Activated CD8-positive, alpha-beta T cell treated with anti-CD3 and anti-CD28 coated beads for 36 hours (primary cell): ENCODE data around the gene KLHDC3. TPM values are rescaled to one million over a fixed set of nuclear protein-coding genes. Genes with fewer than 3 reads are reported as not detected.

Experiments used
- ATAC-seq: fragments of 200-7000 bp; cut with Tn5 transposase; one replicate; pipeline ENCODE4 v1.10.0; 2021; ENCODE audit warnings: mild to moderate bottlenecking, moderate library complexity
- CTCF ChIA-PET: fragments of 350-600 bp; sonication (Branson Sonifier 250); formaldehyde crosslinking; loops from one replicate; lab custom pipeline; 2021; ENCODE audit warnings: antibody characterized with exemption; lab: Charles Lee
- POLR2A ChIA-PET: fragments of 350-600 bp; sonication (Branson Sonifier 250); formaldehyde crosslinking; loops from one replicate; lab custom pipeline; 2021; ENCODE audit warnings: antibody characterized with exemption; lab: Charles Lee
- DNase-seq: peaks from one replicate; pipeline ENCODE4 v3.0.0-alpha.2; 2020
- H3K27ac Mint-ChIP-seq: one replicate; pipeline ENCODE4 v1.8.0; 2021; ENCODE audit warnings: mild to moderate bottlenecking, mixed read lengths
- H3K27me3 Mint-ChIP-seq: one replicate; pipeline ENCODE4 v1.8.0; 2021; ENCODE audit warnings: mixed read lengths
- H3K36me3 Mint-ChIP-seq: one replicate; pipeline ENCODE4 v1.8.0; 2021; ENCODE audit warnings: low read depth, mixed read lengths
- H3K4me1 Mint-ChIP-seq: one replicate; pipeline ENCODE4 v1.8.0; 2021; ENCODE audit warnings: low read depth, mixed read lengths
- H3K4me3 Mint-ChIP-seq: one replicate; pipeline ENCODE4 v1.8.0; 2021; ENCODE audit warnings: mild to moderate bottlenecking, moderate library complexity, mixed read lengths
- H3K9me3 Mint-ChIP-seq: one replicate; pipeline ENCODE4 v1.8.0; 2021; ENCODE audit warnings: mixed read lengths
- intact Hi-C: fragments of 100-400 bp; cut with micrococcal nuclease; formaldehyde crosslinking; loops from one replicate; pipeline ENCODE4 v1.10.0; 2022
- total RNA-seq, 2 experiments: library from RNA; stranded (reverse); gene quantifications; one replicate each; pipeline ENCODE4 v1.2.3, GENCODE V29; 2021
- TF ChIP-seq, protein P1 (sequence below): fragments of 200-600 bp; IDR thresholded peaks from one replicate; pipeline ENCODE4 v1.8.0; 2022; ENCODE audit warnings: antibody characterized with exemption, mild to moderate bottlenecking

The KLHDC3 gene
- total RNA-seq, 2 experiments from 2014 or later = 58.6 to 64.0 TPM

- H3K4me1 Mint-ChIP-seq = peaks cover 52% of the 10 kb centered on the region
- H3K36me3 Mint-ChIP-seq = peaks cover 39% of the 10 kb centered on the region
- ChIA-PET POLR2A (interaction anchor here (0.6 to 5.7 kb wide), 11 partner anchors 8 to 213 kb away, joined by 3 to 26 read pairs (median 6); partner anchors contain the start of genes CNPY3, KLC4, MRPL2 and PEX6), CTCF (interaction anchor here (1.0 to 1.8 kb wide), 5 partner anchors 10 to 131 kb away, joined by 3 to 5 read pairs (median 5); partner anchors contain the start of gene CNPY3)
- H3K27me3 Mint-ChIP-seq = no peaks in the 10 kb centered on the region
- TF ChIP-seq, protein P1, sequence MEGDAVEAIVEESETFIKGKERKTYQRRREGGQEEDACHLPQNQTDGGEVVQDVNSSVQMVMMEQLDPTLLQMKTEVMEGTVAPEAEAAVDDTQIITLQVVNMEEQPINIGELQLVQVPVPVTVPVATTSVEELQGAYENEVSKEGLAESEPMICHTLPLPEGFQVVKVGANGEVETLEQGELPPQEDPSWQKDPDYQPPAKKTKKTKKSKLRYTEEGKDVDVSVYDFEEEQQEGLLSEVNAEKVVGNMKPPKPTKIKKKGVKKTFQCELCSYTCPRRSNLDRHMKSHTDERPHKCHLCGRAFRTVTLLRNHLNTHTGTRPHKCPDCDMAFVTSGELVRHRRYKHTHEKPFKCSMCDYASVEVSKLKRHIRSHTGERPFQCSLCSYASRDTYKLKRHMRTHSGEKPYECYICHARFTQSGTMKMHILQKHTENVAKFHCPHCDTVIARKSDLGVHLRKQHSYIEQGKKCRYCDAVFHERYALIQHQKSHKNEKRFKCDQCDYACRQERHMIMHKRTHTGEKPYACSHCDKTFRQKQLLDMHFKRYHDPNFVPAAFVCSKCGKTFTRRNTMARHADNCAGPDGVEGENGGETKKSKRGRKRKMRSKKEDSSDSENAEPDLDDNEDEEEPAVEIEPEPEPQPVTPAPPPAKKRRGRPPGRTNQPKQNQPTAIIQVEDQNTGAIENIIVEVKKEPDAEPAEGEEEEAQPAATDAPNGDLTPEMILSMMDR = no peak
- H3K27ac Mint-ChIP-seq = peak overlapping the region; percentile 93
- DNase-seq (no peak), ATAC-seq (no peak)
- intact Hi-C loops = loop anchor here (5.0 kb wide), 2 partner anchors 36 to 44 kb away; partner anchors contain the start of genes KLC4, MRPL2 and PEX6
- H3K4me3 Mint-ChIP-seq = peak overlapping the region; percentile 96
- no peaks in the 10 kb centered on the region for H3K9me3 Mint-ChIP-seq
These were observed 779 bp upstream of the KLHDC3 start for GRCh38 chr6:43013097-43013842.

DNA sequence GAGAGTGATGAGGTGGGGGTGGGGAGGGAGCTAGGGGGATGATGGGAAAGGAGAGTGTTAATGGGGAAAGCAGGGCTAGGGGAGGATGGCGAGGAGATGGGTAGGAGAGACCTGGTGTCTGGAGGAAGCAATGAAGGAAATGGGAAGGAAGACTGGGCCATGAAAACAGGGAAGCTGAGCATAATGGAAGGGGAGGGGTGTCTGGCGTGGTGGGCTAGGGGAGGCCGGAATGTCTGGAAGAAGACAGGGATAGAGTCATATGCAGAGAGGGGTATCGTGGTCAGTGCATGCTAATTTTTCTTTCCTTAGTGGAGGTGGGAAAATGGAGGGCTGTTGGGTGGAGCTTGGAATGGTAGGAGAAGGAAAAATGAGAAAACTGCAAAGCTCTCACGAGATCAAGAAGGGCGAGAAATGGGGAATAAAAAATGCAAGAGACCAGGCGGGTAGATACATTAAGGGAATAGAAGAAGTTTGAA, 423 bp downstream of the KLHDC3 start:
- intact Hi-C loops = loop anchor here (5.0 kb wide), 2 partner anchors 37 to 43 kb away; partner anchors contain the start of genes KLC4, MRPL2 and PEX6
- ChIA-PET POLR2A (interaction anchor here (0.6 to 5.7 kb wide), 10 partner anchors 9 to 156 kb away, joined by 3 to 26 read pairs (median 4); partner anchors contain the start of genes CNPY3, KLC4, MRPL2 and PEX6), CTCF (interaction anchor here (0.6 to 1.8 kb wide), 3 partner anchors 11 to 85 kb away, joined by 3 to 5 read pairs (median 5); partner anchors contain the start of gene CNPY3)
- Mint-ChIP-seq H3K36me3 (peaks cover 46% of the 10 kb centered on the region), H3K4me1 (peaks cover 50% of the 10 kb centered on the region), H3K4me3 (peak overlapping the region; percentile 96), H3K27ac (peak overlapping the region; percentile 93), H3K27me3 (no peaks in the 10 kb centered on the region), H3K9me3 (no peaks in the 10 kb centered on the region)
- ATAC-seq = no peak
- TF ChIP-seq, protein P1 = no peak
- no peak for DNase-seq

- Mint-ChIP-seq H3K4me1 (peaks cover 57% of the 10 kb centered on the region), H3K27me3 (no peaks in the 10 kb centered on the region), H3K27ac (peak overlapping the region; percentile 22)
These were observed 2.3 kb downstream of the KLHDC3 start for GRCh38 chr6:43016176-43016942.

DNA sequence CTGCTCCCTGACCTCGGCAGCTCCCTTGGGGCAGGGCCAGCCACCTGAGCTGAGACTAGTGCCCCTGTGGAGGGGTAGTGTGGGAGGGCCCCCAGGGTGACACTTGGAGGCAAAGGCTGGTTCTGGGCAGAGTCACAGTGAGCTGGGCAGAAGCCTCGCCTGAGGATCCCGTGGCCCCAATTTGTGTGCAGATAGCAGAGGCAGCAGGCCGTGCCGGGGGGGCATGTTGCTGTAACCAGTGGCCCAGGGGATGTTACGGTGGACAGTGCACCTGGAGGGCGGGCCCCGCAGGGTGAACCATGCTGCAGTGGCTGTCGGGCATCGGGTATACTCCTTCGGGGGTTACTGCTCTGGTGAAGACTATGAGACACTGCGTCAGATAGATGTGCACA, 2.9 kb downstream of the KLHDC3 start:
- peaks cover 51% of the 10 kb centered on the region for H3K4me1 Mint-ChIP-seq
- intact Hi-C loops = no loop called here
- H3K36me3 Mint-ChIP-seq = peaks cover 46% of the 10 kb centered on the region
- ATAC-seq (no peak), DNase-seq (no peak)
- ChIA-PET CTCF (no interaction called here), POLR2A (interaction anchor here (0.6 kb wide), 1 partner anchor 649 kb away, joined by 3 read pairs; no protein-coding TSS in a partner anchor)
- peak overlapping the region; percentile 22 for H3K27ac Mint-ChIP-seq
- H3K27me3 Mint-ChIP-seq = no peaks in the 10 kb centered on the region
- H3K9me3 Mint-ChIP-seq = no peaks in the 10 kb centered on the region
- TF ChIP-seq, protein P1 = no peak
- H3K4me3 Mint-ChIP-seq = no peak overlapping the region

More at GRCh38 chr6:43016176-43016942, 2.3 kb downstream of the KLHDC3 start:
- CTCF ChIA-PET = interaction anchor here (0.8 kb wide), 2 partner anchors 20 to 127 kb away, joined by 3 read pairs; no protein-coding TSS in a partner anchor
- no peak for DNase-seq
- Mint-ChIP-seq H3K9me3 (no peaks in the 10 kb centered on the region), H3K36me3 (peaks cover 51% of the 10 kb centered on the region), H3K4me3 (peak overlapping the region; percentile 27)
- intact Hi-C loops = no loop called here
- POLR2A ChIA-PET = interaction anchor here (0.6 to 0.9 kb wide), 3 partner anchors 18 to 650 kb away, joined by 3 read pairs; partner anchors contain the start of gene PEX6
- TF ChIP-seq, protein P1 = no peak
- ATAC-seq = no peak
